ENCODE results near the gene CDNF.

CDNF gene

DNA sequence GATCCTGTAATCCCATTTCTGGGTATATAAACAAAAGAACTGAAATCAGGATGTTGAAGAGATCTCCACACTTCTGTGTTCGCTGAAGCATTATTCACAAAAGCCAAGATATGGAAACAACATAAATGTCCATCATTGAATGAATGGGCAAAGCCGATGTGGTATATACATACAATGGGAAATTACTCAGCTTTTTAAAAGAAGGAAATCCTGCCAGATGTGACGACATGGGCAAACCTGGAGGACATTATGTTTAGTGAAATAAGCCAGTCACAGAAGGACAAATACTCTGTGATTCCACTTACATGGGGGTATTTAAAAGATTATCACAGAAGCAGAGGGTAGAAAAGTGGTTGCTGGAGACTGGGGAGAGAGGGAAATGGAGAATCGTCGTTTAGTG, 39.2 kb downstream of the CDNF start:
- DNase-seq (ENCODE audit: low read depth, low spot score), result no peak

DNA sequence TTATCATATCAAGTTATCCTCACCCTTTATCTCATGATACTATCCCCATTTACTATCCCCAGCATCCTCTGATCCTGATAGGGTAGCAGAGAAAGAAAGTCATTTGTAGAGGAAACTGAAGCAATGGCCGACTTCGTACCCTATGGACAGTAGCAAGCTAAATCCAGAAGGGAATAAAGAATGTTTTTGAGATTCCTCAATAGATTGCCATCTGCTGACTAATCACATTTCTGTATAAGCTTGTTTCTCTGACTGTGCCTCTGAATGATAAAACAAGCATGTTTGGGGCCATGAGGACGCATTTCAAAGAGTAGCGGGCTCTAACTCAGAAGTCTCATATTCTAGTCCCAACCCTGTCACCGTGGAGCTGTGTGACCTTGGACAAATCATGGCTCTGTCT, 49.9 kb downstream of the CDNF start:
- no peak for DNase-seq (ENCODE audit: low read depth, low spot score)

DNA sequence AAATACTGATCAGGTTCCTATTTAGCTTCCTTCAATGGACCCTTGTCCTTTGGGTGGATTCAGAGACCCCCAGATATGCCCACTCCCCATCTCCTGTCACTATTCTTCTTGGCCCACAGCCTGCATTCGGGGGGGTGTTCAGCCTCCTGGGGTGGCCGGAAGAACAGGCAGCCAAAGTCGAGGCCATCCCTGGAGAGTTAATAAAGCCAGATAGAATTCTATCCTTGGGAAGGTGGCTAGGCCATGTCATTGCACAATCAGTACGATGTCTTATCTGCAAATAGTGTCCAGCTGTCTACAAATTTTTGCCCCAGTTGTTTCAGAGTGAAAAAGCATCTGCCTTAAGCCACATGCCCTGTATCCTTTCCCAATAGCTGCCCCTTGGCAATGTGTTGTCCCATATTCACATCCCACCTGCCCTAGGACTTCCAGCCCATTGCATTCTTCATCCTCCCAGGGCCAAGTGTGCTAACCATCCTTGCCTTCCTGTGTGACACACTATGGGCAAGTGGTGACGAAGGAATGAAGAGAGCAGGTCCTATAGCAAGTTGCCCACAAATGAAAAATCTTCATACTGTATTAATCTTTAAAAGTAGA, 53.3 kb downstream of the CDNF start:
- DNase-seq (ENCODE audit: low read depth, low spot score), result no peak

DNA sequence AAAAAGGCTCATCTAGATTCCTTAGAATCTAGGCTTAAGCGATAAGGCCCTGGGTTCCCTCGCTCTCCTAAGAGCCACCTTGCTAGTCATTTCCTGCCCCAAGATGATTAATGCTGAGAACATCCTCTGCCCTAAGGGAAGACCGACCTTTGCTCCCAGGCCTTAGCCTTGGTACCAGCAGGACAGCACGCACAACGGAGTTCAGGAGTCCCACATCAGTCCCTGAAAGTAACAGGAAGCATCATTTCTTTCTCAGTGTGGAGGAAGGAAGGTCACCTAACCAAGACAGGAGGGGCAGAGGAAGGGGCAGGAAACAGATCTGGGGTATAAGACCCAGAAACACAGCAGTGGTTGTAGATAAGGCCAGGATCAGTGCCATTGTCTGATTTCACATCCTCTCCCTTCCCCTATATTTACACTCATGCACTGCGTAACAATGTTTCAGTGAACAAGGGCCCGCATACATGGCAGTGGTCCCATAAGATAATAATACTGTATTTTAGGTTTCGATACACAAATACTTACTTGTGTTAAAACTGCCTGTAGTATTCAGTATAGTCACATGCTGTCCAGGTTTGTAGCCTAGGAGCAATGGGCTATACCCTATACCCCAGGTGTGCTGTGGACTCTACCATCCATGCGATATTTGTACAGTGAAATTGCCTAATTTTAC, 55.0 kb downstream of the CDNF start:
- DNase-seq (ENCODE audit: low read depth, low spot score), result no peak

DNA sequence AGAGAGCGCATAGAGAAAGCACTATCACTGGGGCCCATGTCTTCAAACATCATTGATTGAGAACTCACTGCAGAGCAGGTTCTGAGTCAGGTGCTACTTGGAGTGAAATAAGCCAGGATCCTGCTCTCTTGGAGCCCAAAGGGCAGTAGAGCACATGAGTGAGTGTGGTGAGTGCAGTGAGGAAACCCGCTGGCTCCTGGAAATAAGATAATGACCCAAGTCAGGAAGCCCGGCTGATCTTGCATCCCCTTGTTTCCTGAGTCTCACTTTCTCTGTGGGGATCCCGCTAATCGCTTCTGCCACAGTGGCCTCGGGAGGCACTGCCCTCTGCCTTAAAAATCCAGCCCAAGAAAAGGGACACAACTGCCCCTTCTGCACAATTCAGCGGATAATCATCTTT, 56.1 kb downstream of the CDNF start:
- no peak for DNase-seq (ENCODE audit: low read depth, low spot score)

DNA sequence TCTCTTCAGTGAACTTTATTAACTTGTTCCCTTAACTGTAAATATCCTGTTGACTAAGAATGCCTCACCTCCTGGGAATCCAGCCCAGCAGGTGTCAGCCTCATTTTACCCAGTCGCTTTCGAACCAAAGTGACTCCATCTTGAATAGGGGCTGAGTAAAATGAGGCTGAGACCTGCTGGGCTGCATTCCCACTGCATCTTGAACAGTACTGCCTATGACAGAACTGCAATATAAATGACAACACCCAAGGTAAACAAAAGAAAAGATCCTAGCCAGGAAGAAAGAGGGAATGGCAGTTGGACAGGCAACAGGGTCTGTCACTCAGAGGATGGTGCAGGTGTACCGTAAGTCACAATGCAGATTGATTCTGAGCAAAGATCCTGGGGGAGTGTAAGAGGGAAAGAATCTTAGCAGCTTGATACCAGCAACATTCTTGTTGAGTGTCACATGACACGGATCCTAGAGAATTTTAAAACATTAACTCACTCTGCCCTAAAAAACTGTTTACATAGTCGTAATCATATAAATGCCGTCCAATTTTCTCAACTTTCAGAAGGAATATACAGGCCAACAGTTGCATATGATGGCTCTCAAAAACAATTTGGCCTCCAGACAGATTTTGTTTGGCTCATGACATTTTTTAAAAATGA, 58.7 kb downstream of the CDNF start:
- DNase-seq (ENCODE audit: low read depth, low spot score), result no peak

DNA sequence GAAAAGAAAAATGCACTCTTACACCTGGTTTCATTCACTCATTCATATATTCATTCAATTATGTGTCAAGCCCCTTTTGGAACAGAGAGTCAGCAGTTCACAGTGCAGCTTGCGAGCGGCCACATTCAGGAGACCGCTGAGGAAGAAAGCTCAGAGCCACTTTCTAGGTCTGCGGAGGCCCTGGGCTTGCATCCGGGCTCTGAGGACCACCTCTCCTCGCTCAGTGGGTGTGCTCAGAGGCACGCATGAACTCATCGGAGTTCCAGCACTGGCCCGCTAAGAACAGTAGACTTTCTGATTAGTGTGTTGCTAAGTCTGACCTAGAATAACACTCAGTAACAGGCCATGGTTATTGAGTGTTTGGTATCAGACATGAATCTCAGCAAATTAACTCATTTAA, 61.3 kb downstream of the CDNF start:
- DNase-seq (ENCODE audit: low read depth, low spot score), result no peak

DNA sequence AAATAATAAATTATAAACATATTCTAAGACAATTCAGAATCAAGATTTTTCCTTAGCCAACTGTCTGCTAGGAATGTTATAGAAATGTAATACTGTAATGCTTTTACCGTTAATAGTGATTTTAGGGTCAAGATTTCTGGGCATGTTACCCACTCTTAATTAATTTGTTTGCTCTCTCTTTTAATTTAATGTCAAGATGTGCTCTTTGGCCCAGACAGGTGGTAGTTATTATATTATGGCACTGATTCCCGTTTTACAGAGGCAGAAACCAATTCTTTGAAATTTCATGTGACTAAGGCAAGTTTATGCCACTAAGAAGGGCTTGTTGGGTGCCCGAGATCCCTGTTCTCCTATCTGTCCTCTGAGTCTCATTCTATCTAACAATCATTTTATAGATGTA, 62.2 kb downstream of the CDNF start:
- no peak for DNase-seq (ENCODE audit: low read depth, low spot score)

DNA sequence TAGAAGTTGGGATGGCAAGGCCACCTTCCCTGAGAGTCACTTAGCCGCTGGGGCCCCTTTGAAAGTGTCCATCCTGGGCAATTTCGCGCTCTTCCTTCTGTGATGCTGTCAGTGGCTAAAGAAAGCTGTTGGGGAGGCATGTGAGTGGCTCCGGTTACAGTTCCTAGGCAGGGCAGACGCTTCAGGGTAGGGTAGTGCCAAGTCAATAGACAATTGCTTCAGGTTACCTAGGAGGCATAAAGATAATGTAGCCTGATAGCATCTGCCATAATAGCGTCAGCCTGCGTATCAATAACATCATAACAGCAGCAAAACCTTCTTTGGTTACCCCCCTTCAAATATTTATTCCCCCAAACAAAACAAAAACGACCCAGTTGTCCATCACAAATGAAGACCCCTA, 63.0 kb downstream of the CDNF start, which contains the start of gene FAM107B:
TSS of gene FAM107B (minus strand) at position 101 of the 400 bp plus-strand sequence. CDS start 234 bp downstream, outside the sequence.
- no peak for DNase-seq (ENCODE audit: low read depth, low spot score)

DNA sequence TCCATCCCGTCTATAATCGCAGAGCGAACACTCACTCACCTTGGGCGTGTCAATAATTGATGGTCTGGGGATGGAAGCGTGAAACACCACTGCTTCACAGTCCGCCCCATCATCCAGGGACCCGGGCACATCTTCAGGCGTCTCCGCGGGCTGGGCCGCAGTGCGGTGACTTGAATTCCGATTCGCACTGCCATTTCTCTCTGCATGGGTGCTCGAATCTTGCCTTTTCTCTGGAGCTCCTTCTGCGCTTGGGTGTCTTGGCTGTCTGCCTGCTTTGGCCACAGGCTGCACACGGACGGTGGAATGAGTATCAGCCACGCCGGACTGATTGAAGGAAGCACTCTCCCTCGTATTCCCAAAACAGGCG, 63.6 kb downstream of the CDNF start:
- DNase-seq (ENCODE audit: low read depth, low spot score), result no peak

DNA sequence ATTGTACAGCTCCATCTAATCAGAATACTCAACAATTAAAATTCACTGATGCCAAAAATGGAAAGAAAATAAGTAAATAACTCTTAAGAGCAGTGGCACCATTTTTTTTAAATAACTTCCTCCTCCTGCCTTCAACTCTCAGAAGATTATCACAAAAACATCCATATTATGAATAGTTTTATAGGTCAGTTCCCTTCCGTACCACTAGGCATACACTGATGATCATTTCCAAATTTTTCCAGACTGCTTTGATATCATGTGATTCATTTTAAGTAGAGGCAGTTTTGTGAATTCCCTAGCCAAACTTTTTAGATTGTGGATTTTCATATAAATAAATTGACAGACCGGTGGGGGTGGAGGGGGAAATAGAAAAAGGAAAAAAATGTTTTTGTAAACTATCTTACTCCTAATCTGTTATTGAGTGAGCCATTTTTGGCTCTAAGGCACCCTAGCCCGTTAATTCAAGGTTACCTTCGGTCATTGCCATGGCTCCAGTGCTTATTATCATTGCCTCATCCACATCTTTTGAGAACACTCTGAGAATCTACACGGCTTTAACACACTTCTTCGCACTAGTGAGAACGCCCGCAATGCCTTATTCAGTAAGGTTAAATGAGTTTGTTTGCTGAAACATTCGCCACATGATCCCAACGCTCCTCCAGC, 64.2 kb downstream of the CDNF start:
- DNase-seq (ENCODE audit: low read depth, low spot score), result no peak

DNA sequence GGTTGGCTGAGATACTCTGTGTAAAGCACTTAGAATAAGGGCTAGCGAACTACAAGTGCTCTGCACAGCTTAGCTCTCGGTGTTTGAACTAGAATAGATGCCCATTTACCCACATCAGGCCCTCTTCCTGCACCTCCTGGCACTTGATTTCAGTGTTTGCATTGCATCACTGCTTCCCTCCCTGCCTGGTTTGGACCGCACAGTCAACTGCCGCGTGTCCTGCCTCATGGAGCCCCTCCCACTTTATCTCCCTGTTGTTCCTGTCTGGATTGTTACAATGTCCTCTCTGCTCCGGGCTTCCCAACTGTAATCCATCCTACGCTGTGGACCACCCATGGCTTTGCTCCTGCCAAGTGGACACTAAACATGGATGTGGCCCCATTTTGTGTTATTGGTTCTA, 65.4 kb downstream of the CDNF start:
- no peak for DNase-seq (ENCODE audit: low read depth, low spot score)

DNA sequence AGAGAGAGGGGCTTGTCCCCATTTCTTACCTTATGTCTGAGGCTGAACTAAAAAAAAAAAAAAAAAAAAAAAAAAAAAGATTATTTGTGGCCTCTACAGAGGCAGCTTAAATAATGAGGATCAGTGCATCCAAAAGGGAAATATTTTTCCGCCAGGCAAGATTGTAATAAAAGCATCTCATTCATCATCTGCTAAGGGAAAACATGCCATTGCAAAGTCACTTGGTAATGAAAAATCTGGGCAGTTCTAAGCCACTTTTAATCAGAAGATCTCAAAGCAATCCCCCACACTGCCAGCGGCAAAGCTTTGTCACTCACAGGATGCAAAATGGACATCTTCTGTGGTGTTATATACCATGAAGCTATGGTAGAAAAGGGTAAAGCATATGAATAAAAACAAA, 66.9 kb downstream of the CDNF start:
- DNase-seq (ENCODE audit: low read depth, low spot score), result no peak

All from iPS DF 19.7 (cell line).